GM19468 (cell line): ENCODE data around the gene C2CD3.

ENCODE experiments used
- ATAC-seq: cut with Tn5 transposase; IDR thresholded peaks from one replicate; pipeline ENCODE4 v1.9.1; 2021; ENCODE audit warnings: mild to moderate bottlenecking, moderate library complexity, moderate number of reproducible peaks; ENCODE audit not compliant: unreplicated experiment; ENCODE audit errors: extremely low read depth

C2CD3 gene

DNA sequence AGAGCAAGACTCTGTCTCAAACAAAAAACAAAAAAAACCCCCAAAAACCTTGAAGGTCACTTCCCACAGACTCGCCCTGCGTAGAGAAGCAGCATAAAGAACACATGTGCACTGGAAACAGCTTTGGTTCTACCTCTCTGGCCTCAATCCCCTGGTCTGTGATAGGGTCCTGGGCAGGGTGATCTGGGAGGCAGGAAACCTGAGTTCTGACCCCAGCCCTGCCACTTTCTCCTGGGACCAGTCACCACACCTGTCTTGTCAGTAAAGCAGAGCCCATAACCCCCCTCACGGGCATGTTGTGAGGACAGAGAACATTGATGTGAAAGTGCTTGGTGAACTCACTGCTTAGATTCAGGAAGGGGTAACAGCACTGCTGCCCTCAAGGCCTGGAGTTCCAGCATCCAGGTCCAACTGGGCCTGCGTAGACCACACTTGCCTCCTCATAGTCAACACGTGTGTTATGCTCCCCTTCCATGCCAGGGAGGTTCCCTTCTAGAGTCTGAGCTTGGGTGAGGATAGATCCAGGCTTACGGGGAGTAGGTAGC, 199.6 kb downstream of the C2CD3 start:
- no peak for ATAC-seq

- no peak for ATAC-seq
Measured at GRCh38 chr11:73969991-73970800, 200.6 kb downstream of the C2CD3 start.

DNA sequence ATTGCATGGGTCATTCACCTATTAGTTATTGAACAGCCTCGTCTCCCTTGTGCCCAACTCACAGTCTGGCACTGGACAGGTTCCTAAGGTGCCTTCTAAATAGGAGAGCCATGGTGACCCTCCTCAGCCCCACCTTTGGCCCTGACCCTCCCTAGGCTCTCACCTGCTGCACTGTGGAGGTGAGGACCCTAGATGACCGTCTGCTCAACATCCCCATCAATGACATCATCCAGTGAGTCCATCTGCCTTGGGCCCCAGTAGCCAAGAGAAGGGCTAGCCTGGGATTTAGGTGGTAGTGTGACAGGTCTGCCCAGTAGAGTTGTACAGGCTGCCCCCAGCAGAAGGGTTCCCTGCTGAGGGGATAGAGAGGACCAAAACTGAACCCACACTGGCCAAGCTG, 201.7 kb downstream of the C2CD3 start:
- ATAC-seq, result no peak

GRCh38 chr11:73968356-73968966, 202.3 kb downstream of the C2CD3 start:
- ATAC-seq, result no peak

GRCh38 chr11:73965764-73966121, 205.1 kb downstream of the C2CD3 start:
- no peak for ATAC-seq

GRCh38 chr11:73965076-73965763, 205.6 kb downstream of the C2CD3 start:
- no peak for ATAC-seq

DNA sequence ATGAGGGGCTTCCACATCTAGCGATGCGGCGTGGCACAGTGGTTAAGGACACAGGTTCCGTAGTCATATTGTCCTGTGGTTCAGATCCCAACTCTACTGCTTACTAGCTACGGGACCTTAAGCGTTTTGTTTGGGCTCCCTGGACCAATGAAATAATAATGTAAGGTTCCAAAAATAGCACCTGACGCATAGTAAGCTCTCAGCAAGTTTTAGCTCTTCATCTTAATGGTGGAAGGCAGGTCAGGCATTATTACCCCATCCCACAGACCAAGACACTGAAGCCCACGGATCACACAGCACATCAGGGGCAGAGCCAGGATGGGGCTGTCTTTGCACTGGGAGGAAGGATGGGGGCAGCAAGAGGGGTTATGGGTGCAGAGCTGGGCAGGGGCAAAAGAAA, 206.9 kb downstream of the C2CD3 start:
- no peak for ATAC-seq
